Measurements from ENCODE around the gene KDSR.

The KDSR gene

DNA sequence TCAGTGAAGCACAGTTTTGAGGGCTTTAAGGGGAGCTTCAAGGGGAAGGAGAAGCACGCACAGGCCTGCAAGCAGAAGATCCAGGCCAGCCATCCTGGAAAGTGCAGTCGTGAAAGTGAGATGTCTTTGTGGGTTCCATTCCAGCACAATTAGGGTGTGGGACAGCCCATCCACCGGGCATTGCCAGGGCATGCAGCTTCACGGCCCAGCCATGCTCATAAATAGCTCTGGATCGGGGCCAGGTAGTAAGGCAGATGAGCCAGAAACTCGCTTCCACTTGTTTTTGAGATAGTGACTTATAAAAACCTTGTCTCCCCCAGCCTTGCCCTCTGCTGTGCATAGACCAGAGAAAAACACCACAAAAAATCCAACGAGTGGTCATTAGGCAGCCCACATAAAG lies 21.0 kb downstream of the KDSR start:
- ChIA-PET POLR2A (no interaction called here), CTCF (no interaction called here)
- no peak for TF ChIP-seq BHLHE40 (IDR thresholded peaks at IDR 0.05; ENCODE audit: borderline replicate concordance)
- TF ChIP-seq CTBP1 (IDR thresholded peaks at IDR 0.05; ENCODE audit: borderline replicate concordance): no peak
- TF ChIP-seq SUZ12 (IDR thresholded peaks at IDR 0.05): no peak
- TF ChIP-seq TARDBP (IDR thresholded peaks at IDR 0.05): no peak
- TF ChIP-seq FOXM1 (IDR thresholded peaks at IDR 0.05; ENCODE audit: borderline replicate concordance): no peak
- no peak for TF ChIP-seq LEF1 (IDR thresholded peaks at IDR 0.05; ENCODE audit: borderline replicate concordance)
- TF ChIP-seq, protein P1, sequence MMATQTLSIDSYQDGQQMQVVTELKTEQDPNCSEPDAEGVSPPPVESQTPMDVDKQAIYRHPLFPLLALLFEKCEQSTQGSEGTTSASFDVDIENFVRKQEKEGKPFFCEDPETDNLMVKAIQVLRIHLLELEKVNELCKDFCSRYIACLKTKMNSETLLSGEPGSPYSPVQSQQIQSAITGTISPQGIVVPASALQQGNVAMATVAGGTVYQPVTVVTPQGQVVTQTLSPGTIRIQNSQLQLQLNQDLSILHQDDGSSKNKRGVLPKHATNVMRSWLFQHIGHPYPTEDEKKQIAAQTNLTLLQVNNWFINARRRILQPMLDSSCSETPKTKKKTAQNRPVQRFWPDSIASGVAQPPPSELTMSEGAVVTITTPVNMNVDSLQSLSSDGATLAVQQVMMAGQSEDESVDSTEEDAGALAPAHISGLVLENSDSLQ (IDR thresholded peaks at IDR 0.05): no peak
- TF ChIP-seq HDGF (IDR thresholded peaks at IDR 0.05; ENCODE audit: borderline replicate concordance): no peak
- TF ChIP-seq ELF4 (IDR thresholded peaks at IDR 0.05): no peak
- no peak for TF ChIP-seq L3MBTL2 (conservative IDR thresholded peaks at IDR 0.05)
- no peak for TF ChIP-seq FOXK2 (IDR thresholded peaks at IDR 0.05)
- no peak for DNase-seq (ENCODE audit: extremely low spot score)

DNA sequence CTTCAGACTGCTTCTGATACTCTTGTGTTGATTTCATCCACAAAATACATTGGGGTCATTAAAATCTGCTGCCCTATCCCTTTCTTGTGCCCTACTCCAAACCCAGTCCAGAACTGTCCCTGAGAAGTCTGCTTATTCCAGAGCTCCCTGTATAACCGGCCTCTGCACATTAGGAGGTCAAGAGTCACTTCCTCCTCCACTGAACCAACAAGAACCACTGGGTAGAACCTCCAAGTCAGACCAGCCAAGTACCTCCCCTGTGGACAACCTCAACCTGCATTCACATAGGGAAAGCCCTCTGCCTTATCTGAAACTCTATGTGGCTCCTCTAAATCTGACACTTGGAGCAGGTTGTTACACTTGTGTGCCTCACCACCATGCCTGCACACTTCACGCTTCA lies 22.1 kb downstream of the KDSR start:
- ChIA-PET CTCF (interaction anchor here (1.3 kb wide), 1 partner anchor 94 kb away, joined by 5 read pairs; no protein-coding TSS in a partner anchor), POLR2A (no interaction called here)
- TF ChIP-seq HDGF (IDR thresholded peaks at IDR 0.05; ENCODE audit: borderline replicate concordance): no peak
- TF ChIP-seq L3MBTL2 (conservative IDR thresholded peaks at IDR 0.05): no peak
- no peak for TF ChIP-seq FOXA1 (IDR thresholded peaks at IDR 0.05)
- no peak for TF ChIP-seq ARNT (IDR thresholded peaks at IDR 0.05)
- TF ChIP-seq, protein P1 (IDR thresholded peaks at IDR 0.05): no peak
- TF ChIP-seq ELF4 (IDR thresholded peaks at IDR 0.05): no peak
- TF ChIP-seq NFRKB (IDR thresholded peaks at IDR 0.05): no peak
- no peak for DNase-seq (ENCODE audit: extremely low spot score)

DNA sequence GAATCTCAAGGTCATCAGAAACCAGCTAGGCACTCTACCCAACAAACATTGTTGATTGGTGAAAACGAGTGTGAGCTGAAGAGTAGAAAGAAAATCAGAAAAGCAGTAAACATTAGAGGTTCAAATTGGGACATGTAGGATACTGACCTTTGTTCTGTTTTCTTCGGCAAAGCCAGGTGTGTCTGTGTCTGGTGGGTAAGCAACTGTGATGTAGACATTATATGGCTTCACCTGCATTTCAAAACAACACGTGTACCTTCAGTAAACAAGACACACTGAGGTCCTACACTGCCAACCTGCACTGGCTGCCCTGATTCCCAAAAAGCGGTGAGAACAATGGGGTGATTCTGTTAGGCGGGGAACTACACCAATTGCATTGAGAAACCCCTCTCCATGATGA lies 22.7 kb downstream of the KDSR start:
- ChIA-PET POLR2A (no interaction called here), CTCF (interaction anchor here (1.3 kb wide), 1 partner anchor 95 kb away, joined by 5 read pairs; no protein-coding TSS in a partner anchor)
- TF ChIP-seq TARDBP (IDR thresholded peaks at IDR 0.05) (no peak), BHLHE40 (IDR thresholded peaks at IDR 0.05; ENCODE audit: borderline replicate concordance) (no peak), FOXA1 (IDR thresholded peaks at IDR 0.05) (no peak), ZNF384 (IDR thresholded peaks at IDR 0.05) (no peak), SP1 (IDR thresholded peaks at IDR 0.05) (no peak), FOXK2 (IDR thresholded peaks at IDR 0.05) (no peak), CTBP1 (IDR thresholded peaks at IDR 0.05; ENCODE audit: borderline replicate concordance) (no peak), FOXM1 (IDR thresholded peaks at IDR 0.05; ENCODE audit: borderline replicate concordance) (no peak), HDGF (IDR thresholded peaks at IDR 0.05; ENCODE audit: borderline replicate concordance) (no peak), ELF4 (IDR thresholded peaks at IDR 0.05) (no peak), ARNT (IDR thresholded peaks at IDR 0.05) (no peak), SUZ12 (IDR thresholded peaks at IDR 0.05) (no peak), NFRKB (IDR thresholded peaks at IDR 0.05) (no peak), LEF1 (IDR thresholded peaks at IDR 0.05; ENCODE audit: borderline replicate concordance) (no peak), L3MBTL2 (conservative IDR thresholded peaks at IDR 0.05) (no peak)
- TF ChIP-seq, protein P1 (IDR thresholded peaks at IDR 0.05): no peak
- no peak for DNase-seq (ENCODE audit: extremely low spot score)

DNA sequence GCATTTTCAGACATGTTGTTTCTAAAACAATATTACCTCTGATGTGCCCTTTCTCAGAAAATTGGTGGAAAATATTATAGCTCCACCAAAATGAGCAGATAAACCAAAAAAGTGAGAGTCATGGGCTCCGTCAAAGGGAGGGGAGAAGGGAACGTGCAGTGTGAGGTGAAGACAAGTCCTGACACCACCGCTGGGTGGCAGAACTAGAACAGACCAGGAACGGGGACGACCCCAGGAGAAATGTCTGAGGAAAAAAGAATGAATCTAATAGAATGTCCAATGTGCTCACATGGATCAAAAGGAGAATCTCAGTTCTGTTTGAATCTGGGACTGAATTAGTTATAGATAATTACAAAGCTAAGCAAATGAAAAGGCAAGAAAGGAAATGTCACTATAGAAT lies 24.8 kb downstream of the KDSR start:
- peak; percentile 66 for DNase-seq (ENCODE audit: extremely low spot score)
- ChIA-PET CTCF (interaction anchor here (0.6 to 3.7 kb wide), 3 partner anchors 15 to 143 kb away, joined by 5 to 22 read pairs (median 6); no protein-coding TSS in a partner anchor), POLR2A (no interaction called here)
- TF ChIP-seq HDGF (IDR thresholded peaks at IDR 0.05; ENCODE audit: borderline replicate concordance) (no peak), L3MBTL2 (conservative IDR thresholded peaks at IDR 0.05) (no peak), ARNT (IDR thresholded peaks at IDR 0.05) (no peak), FOXA1 (IDR thresholded peaks at IDR 0.05) (no peak), ELF4 (IDR thresholded peaks at IDR 0.05) (no peak), FOXK2 (IDR thresholded peaks at IDR 0.05) (no peak), CTBP1 (IDR thresholded peaks at IDR 0.05; ENCODE audit: borderline replicate concordance) (no peak), BHLHE40 (IDR thresholded peaks at IDR 0.05; ENCODE audit: borderline replicate concordance) (no peak), NFRKB (IDR thresholded peaks at IDR 0.05) (no peak), ZNF384 (IDR thresholded peaks at IDR 0.05) (no peak), TARDBP (IDR thresholded peaks at IDR 0.05) (no peak), SP1 (IDR thresholded peaks at IDR 0.05) (no peak), SUZ12 (IDR thresholded peaks at IDR 0.05) (no peak), FOXM1 (IDR thresholded peaks at IDR 0.05; ENCODE audit: borderline replicate concordance) (no peak), LEF1 (IDR thresholded peaks at IDR 0.05; ENCODE audit: borderline replicate concordance) (no peak)
- TF ChIP-seq, protein P1 (IDR thresholded peaks at IDR 0.05): no peak

DNA sequence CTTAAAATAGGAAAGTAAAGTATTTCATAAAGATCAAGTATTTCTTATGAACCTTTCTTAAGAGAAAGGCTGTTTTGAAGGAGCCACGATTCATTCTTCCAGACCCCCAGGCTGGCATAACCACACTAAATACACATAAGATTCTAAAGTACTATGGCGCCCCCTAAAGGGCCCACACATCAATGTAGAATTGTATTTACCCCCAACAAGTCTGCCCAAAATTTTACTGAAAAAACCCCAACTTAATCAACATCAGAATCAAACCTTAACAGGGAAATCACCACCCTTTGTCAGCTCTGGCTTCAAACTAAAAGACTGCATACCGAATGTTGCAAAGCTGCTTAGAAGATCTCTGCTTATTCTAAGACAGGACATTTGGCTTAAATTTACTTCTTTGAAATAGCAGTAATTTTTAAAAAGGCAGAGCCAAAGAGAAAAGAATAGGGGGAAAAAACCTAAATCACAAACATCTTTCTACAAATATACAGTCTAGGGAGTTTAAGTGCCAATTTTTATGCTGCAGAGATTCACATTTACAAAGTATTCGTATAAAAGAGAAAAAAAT lies 27.0 kb downstream of the KDSR start:
- TF ChIP-seq SUZ12 (IDR thresholded peaks at IDR 0.05) (no peak), ARNT (IDR thresholded peaks at IDR 0.05) (no peak), FOXA1 (IDR thresholded peaks at IDR 0.05) (no peak), NFRKB (IDR thresholded peaks at IDR 0.05) (no peak), ZNF384 (IDR thresholded peaks at IDR 0.05) (no peak), BHLHE40 (IDR thresholded peaks at IDR 0.05; ENCODE audit: borderline replicate concordance) (no peak)
- TF ChIP-seq, protein P1 (IDR thresholded peaks at IDR 0.05): no peak
- ChIA-PET POLR2A (no interaction called here), CTCF (interaction anchor here (0.7 to 3.7 kb wide), 3 partner anchors 98 to 322 kb away, joined by 4 to 22 read pairs (median 4); no protein-coding TSS in a partner anchor)
- DNase-seq (ENCODE audit: extremely low spot score): no peak

Data from HEK293T (cell line).